H1 (cell line): ENCODE results near the gene BRSK2. TPM values are rescaled to one million over a fixed set of nuclear protein-coding genes. Genes with fewer than 3 reads are reported as not detected.
A peak's percentile ranks its signal among the peaks of the same experiment; 100 is the strongest.

Experiments used
- CTCF ChIA-PET: fragments of 300-600 bp; sonication (Branson Sonifier 250); formaldehyde crosslinking; loops from one replicate; lab custom pipeline; 2021; ENCODE audit not compliant: partially characterized antibody; lab: Charles Lee
- POLR2A ChIA-PET: fragments of 300-600 bp; sonication (Branson Sonifier 250); formaldehyde crosslinking; loops from one replicate; lab custom pipeline; 2021; ENCODE audit warnings: inconsistent platforms; ENCODE audit not compliant: partially characterized antibody; lab: Charles Lee
- DNase-seq, 2 experiments: peaks; one replicate each; pipeline versions ENCODE4 v3.0.0 to v3.0.0-alpha.2; 2010 to 2022; ENCODE audit warnings: low spot score in 2 of 2, low read depth in 1 of 2, mixed read lengths in 1 of 2
- FAIRE-seq: peaks from 2 replicates; lab custom pipeline; 2011; peaks lifted over from hg19 to GRCh38; lab: Jason Lieb, UNC
- H2AFZ ChIP-seq: 2 replicates; pipeline ENCODE4 v1.8.1; 2012; ENCODE audit warnings: low read length, inconsistent platforms
- H2AK5ac ChIP-seq: 2 replicates; pipeline ENCODE4 v1.6.1; 2013; ENCODE audit warnings: low read depth, low read length
- H2BK120ac ChIP-seq: replicated peaks from 2 replicates; pipeline ENCODE3; 2013; ENCODE audit warnings: low read depth, low read length, inconsistent platforms
- H2BK12ac ChIP-seq: 2 replicates; pipeline ENCODE4 v1.6.1; 2013; ENCODE audit warnings: low read depth, low read length
- H2BK15ac ChIP-seq: 2 replicates; pipeline ENCODE4 v1.6.1; 2013; ENCODE audit warnings: low read length
- H2BK20ac ChIP-seq: 2 replicates; pipeline ENCODE4 v1.6.1; 2013; ENCODE audit warnings: low read length
- H2BK5ac ChIP-seq: 2 replicates; pipeline ENCODE4 v1.6.1; 2013; ENCODE audit warnings: low read depth, low read length
- H3K14ac ChIP-seq: 2 replicates; pipeline ENCODE4 v1.6.1; 2013; ENCODE audit warnings: inconsistent platforms; ENCODE audit not compliant: insufficient read length
- H3K18ac ChIP-seq: 2 replicates; pipeline ENCODE4 v1.6.1; 2013; ENCODE audit warnings: low read length; ENCODE audit errors: extremely low read depth
- H3K23ac ChIP-seq: 2 replicates; pipeline ENCODE4 v1.6.1; 2013; ENCODE audit warnings: inconsistent platforms; ENCODE audit not compliant: insufficient read length
- H3K23me2 ChIP-seq: 2 replicates; pipeline ENCODE4 v1.6.1; 2013; ENCODE audit warnings: low read depth, low read length
- H3K27ac ChIP-seq: 2 replicates; pipeline ENCODE4 v1.6.1; 2011; ENCODE audit warnings: low read depth, low read length, inconsistent platforms
- H3K27me3 ChIP-seq, 4 experiments: replicated peaks in 1 of 4; 1 replicate in 1 of 4; 2 replicates in 3 of 4; pipeline versions ENCODE4 v1.6.1 to v1.8.1; 2011 to 2013; ENCODE audit warnings: low read length in 3 of 4, mild to moderate bottlenecking in 3 of 4, inconsistent platforms in 2 of 4, mixed read lengths in 2 of 4, moderate library complexity in 1 of 4; ENCODE audit not compliant: control insufficient read depth in 3 of 4, insufficient read depth in 3 of 4; ENCODE audit errors: extremely low read depth in 1 of 4
- H3K36me3 ChIP-seq, 4 experiments: 2 replicates each; pipeline versions ENCODE4 v1.6.1 to v1.8.1; 2011 to 2013; ENCODE audit warnings: mild to moderate bottlenecking in 4 of 4, low read length in 3 of 4, moderate library complexity in 2 of 4, control low read depth in 1 of 4, inconsistent platforms in 1 of 4; ENCODE audit not compliant: insufficient read depth in 4 of 4, control insufficient read depth in 2 of 4
- H3K4ac ChIP-seq: replicated peaks from 2 replicates; pipeline ENCODE3; 2013; ENCODE audit warnings: low read length, low read depth, mixed read lengths, inconsistent platforms; ENCODE audit not compliant: insufficient read length
- H3K4me1 ChIP-seq, 4 experiments: replicated peaks in 1 of 4; 1 replicate in 1 of 4; 2 replicates in 3 of 4; pipeline versions ENCODE4 v1.6.1 to v1.8.1; 2011 to 2013; ENCODE audit warnings: low read length in 3 of 4, inconsistent platforms in 2 of 4, mixed read lengths in 1 of 4; ENCODE audit not compliant: insufficient read depth in 4 of 4, control insufficient read depth in 3 of 4
- H3K4me2 ChIP-seq, 2 experiments: 2 replicates each; pipeline versions ENCODE4 v1.6.1 to v1.8.1; 2011 to 2013; ENCODE audit warnings: low read depth in 2 of 2, low read length in 2 of 2, control low read depth in 1 of 2, inconsistent platforms in 1 of 2, mild to moderate bottlenecking in 1 of 2; ENCODE audit not compliant: insufficient read depth in 1 of 2
- H3K4me3 ChIP-seq, 4 experiments: fragments of 200-600, 300-600 bp in 1 of 4; sonication (generic), shearing (Covaris generic), sonication (Bioruptor Twin) in 1 of 4; 2 replicates each; pipeline versions ENCODE4 v1.5.1 to v1.8.1; 2011 to 2016; ENCODE audit warnings: low read length in 4 of 4, low read depth in 3 of 4, control low read depth in 2 of 4, inconsistent platforms in 2 of 4, mild to moderate bottlenecking in 2 of 4, mixed read lengths in 1 of 4, moderate library complexity in 1 of 4; ENCODE audit not compliant: insufficient read depth in 2 of 4; ENCODE audit errors: extremely low read depth in 1 of 4
- H3K56ac ChIP-seq: replicated peaks from 2 replicates; pipeline ENCODE3; 2013; ENCODE audit warnings: low read depth, mild to moderate bottlenecking, mixed read lengths, low read length, inconsistent platforms; ENCODE audit not compliant: insufficient read length
- H3K79me1 ChIP-seq: 2 replicates; pipeline ENCODE4 v1.6.1; 2013; ENCODE audit warnings: low read depth, low read length, control low read depth
- H3K79me2 ChIP-seq, 2 experiments: 2 replicates each; pipeline versions ENCODE4 v1.6.1 to v1.8.1; 2012 to 2013; ENCODE audit warnings: low read length in 2 of 2, mild to moderate bottlenecking in 2 of 2, inconsistent platforms in 1 of 2; ENCODE audit not compliant: insufficient read depth in 2 of 2, control insufficient read depth in 1 of 2
- H3K9ac ChIP-seq, 4 experiments: replicated peaks in 1 of 4; 1 replicate in 1 of 4; 2 replicates in 3 of 4; pipeline versions ENCODE4 v1.6.1 to v1.8.1; 2011 to 2013; ENCODE audit warnings: low read depth in 3 of 4, low read length in 3 of 4, control low read depth in 2 of 4, mild to moderate bottlenecking in 2 of 4, moderate library complexity in 2 of 4, inconsistent platforms in 1 of 4; ENCODE audit errors: extremely low read depth in 1 of 4
- H3K9me3 ChIP-seq, 2 experiments: 2 replicates each; pipeline versions ENCODE4 v1.6.1 to v1.8.1; 2012 to 2013; ENCODE audit warnings: mild to moderate bottlenecking in 2 of 2, moderate library complexity in 2 of 2, control low read depth in 1 of 2, inconsistent platforms in 1 of 2, low read depth in 1 of 2, low read length in 1 of 2, mixed read lengths in 1 of 2; ENCODE audit not compliant: insufficient read depth in 2 of 2
- H4K20me1 ChIP-seq, 2 experiments: replicated peaks in 1 of 2; 2 replicates each; pipeline versions ENCODE3 to v1.8.1; 2011 to 2013; ENCODE audit warnings: inconsistent platforms in 2 of 2, low read length in 2 of 2, mild to moderate bottlenecking in 1 of 2; ENCODE audit not compliant: insufficient read depth in 2 of 2, control insufficient read depth in 1 of 2
- H4K5ac ChIP-seq: 2 replicates; pipeline ENCODE4 v1.6.1; 2013; ENCODE audit warnings: low read length, low read depth, mixed read lengths, inconsistent platforms; ENCODE audit not compliant: insufficient read length
- H4K8ac ChIP-seq: 2 replicates; pipeline ENCODE4 v1.8.0; 2013; ENCODE audit warnings: mild to moderate bottlenecking, moderate library complexity, low read length, inconsistent platforms; ENCODE audit not compliant: insufficient read depth; ENCODE audit errors: extremely low read depth
- H4K91ac ChIP-seq: replicated peaks from 2 replicates; pipeline ENCODE3; 2013; ENCODE audit warnings: low read length, mixed read lengths, inconsistent platforms; ENCODE audit not compliant: insufficient read length
- HDAC6 ChIP-seq: IDR thresholded peaks from one replicate; pipeline ENCODE4 v1.7.1; 2012; ENCODE audit warnings: low read depth, mild to moderate bottlenecking, inconsistent platforms, low read length, moderate library complexity
- RBBP5 ChIP-seq: IDR thresholded peaks from 2 replicates; pipeline ENCODE4 v1.7.1; 2012; ENCODE audit warnings: low read depth, mild to moderate bottlenecking, inconsistent platforms, low read length, moderate library complexity, borderline replicate concordance
- WGBS, 2 experiments: shearing (Covaris generic) in 1 of 2; methylation state at CpG; one replicate each; pipeline versions ENCODE4 v1.1.6 to v1.1.7; 2013 to 2015; ENCODE audit warnings: low lambda C conversion rate in 2 of 2, mixed read lengths in 2 of 2, inconsistent platforms in 1 of 2, low coverage in 1 of 2, missing lambda C conversion rate in 1 of 2; ENCODE audit not compliant: insufficient replicate concordance in 2 of 2, insufficient coverage in 1 of 2, insufficient read length in 1 of 2; ENCODE audit errors: extremely low coverage in 1 of 2, missing lambda C conversion rate in 1 of 2; 5-methylcytosine and 5-hydroxymethylcytosine counted together
- polyA plus RNA-seq, 7 experiments: library from polyadenylated mRNA; depleted of rRNA in 3 of 7; stranded (reverse) in 5 of 7; unstranded in 2 of 7; fragments of >200 nt in 5 of 7; fragments of 200-250 nt in 2 of 7; gene quantifications; 1 replicate in 5 of 7; 2 replicates in 1 of 7; 4 replicates in 1 of 7; pipeline versions ENCODE4 v1.2.1 to v1.2.3, GENCODE V29; 2011 to 2013; ENCODE audit warnings: missing spikeins in 2 of 7, mixed read lengths in 2 of 7
- total RNA-seq: library from RNA; stranded (reverse); fragmentation: NEBNext Ultra II Directional; extraction: Animal tissue kit (Norgen Biotek cat#: 25700); gene quantifications from 2 replicates; pipeline ENCODE4 v1.2.1, GENCODE V29; 2021
- TF ChIP-seq, protein P1 (sequence below): IDR thresholded peaks from 2 replicates; pipeline ENCODE4 v1.6.1; 2011; ENCODE audit warnings: low read depth, mild to moderate bottlenecking, low read length; ENCODE audit not compliant: insufficient read depth
- TF ChIP-seq, protein P2 (sequence below), 3 experiments: IDR thresholded peaks; 1 replicate in 2 of 3; 2 replicates in 1 of 3; pipeline versions ENCODE4 v1.5.1 to v1.6.1; 2011; ENCODE audit warnings: low read length in 3 of 3, mild to moderate bottlenecking in 3 of 3, inconsistent platforms in 2 of 3, low read depth in 1 of 3, moderate library complexity in 1 of 3; ENCODE audit not compliant: insufficient read depth in 1 of 3; ENCODE audit errors: control extremely low read depth in 1 of 3

Gene BRSK2
- total and polyA plus RNA-seq, 2 of the 8 experiments (the other 6 are each of a cell fraction or from before 2014, with no cell fraction given): 17.3 to 27.1 TPM

DNA sequence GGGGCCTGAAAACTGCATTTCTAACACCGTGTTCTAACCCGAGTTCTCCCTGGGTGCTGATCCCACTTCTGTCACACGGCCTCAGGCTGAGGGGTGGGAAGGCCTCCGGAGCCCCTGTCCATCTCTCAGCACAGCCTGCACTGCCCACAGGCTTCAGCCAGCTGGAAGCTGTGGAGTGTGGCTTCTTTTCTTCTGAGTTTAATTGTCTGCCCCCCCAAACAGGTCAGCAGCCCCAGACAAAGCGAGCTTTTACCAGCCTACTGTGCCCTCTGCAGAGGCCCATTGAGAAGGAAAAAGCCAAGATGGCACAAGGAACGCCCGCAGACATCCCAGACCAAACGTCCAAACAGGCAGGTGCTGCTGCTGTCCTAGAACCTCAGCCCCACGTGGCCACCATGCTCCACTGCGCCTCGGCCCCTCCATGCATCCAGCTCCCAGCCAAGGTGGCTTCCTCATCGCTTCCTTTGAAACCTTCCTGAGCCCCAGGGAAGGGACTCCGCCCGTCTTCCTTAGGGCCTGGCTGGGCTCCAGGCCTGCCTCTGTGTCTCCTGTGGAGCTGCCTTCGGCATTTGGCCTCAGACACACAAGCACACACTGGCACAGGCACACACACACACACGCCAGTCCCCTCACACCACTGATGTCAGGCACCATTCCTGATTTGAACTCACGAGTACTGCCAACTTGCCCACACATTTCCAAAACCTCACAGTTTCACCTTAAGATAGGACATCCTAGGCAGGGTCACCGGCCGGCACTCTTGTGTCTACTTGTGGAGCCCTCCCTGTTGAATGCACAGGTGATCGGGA lies 95.2 kb downstream of the BRSK2 start:
- DNase-seq: no peak

More for the DNA sequence above, 95.2 kb downstream of the BRSK2 start:
- H2AFZ ChIP-seq: no peak overlapping the region
- H2BK20ac ChIP-seq: no peak overlapping the region
- no peak overlapping the region for H4K91ac ChIP-seq
- H3K79me1 ChIP-seq: peaks cover 6% of the 10 kb centered on the region
- H3K9ac ChIP-seq: no peak overlapping the region
- no peak overlapping the region for H3K4me2 ChIP-seq
- peaks cover 0 to 20% of the 10 kb centered on the region in 2 experiments for H4K20me1 ChIP-seq
- no peak overlapping the region for H4K5ac ChIP-seq
- no peak overlapping the region for H2BK12ac ChIP-seq
- no peak overlapping the region for H3K18ac ChIP-seq
- no peak overlapping the region for H3K4me3 ChIP-seq
- H3K56ac ChIP-seq: no peak overlapping the region
- no peak overlapping the region for H3K23ac ChIP-seq
- ChIA-PET POLR2A (no interaction called here), CTCF (interaction anchor here (0.6 to 1.5 kb wide), 7 partner anchors 12 to 506 kb away, joined by 3 to 5 read pairs (median 3); no protein-coding TSS in a partner anchor)
- no peak for TF ChIP-seq HDAC6
- TF ChIP-seq, protein P1, sequence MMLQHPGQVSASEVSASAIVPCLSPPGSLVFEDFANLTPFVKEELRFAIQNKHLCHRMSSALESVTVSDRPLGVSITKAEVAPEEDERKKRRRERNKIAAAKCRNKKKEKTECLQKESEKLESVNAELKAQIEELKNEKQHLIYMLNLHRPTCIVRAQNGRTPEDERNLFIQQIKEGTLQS: no peak
- TF ChIP-seq, protein P2, sequence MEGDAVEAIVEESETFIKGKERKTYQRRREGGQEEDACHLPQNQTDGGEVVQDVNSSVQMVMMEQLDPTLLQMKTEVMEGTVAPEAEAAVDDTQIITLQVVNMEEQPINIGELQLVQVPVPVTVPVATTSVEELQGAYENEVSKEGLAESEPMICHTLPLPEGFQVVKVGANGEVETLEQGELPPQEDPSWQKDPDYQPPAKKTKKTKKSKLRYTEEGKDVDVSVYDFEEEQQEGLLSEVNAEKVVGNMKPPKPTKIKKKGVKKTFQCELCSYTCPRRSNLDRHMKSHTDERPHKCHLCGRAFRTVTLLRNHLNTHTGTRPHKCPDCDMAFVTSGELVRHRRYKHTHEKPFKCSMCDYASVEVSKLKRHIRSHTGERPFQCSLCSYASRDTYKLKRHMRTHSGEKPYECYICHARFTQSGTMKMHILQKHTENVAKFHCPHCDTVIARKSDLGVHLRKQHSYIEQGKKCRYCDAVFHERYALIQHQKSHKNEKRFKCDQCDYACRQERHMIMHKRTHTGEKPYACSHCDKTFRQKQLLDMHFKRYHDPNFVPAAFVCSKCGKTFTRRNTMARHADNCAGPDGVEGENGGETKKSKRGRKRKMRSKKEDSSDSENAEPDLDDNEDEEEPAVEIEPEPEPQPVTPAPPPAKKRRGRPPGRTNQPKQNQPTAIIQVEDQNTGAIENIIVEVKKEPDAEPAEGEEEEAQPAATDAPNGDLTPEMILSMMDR (IDR thresholded peaks at IDR 0.05; ENCODE audit: control extremely low read depth in 1 of 3, insufficient read depth in 1 of 3, low read depth in 1 of 3, low read length in 3 of 3): peak in 1 of 3 experiments; percentile 17; a peak in 1 of 4 replicates
- TF ChIP-seq RBBP5: no peak
- H3K14ac ChIP-seq: no peak overlapping the region
- FAIRE-seq: no peak
- H3K27ac ChIP-seq: no peak overlapping the region; the same call in 1 of the 2 replicates
- H3K36me3 ChIP-seq: no peaks in the 10 kb centered on the region
- no peak overlapping the region for H2BK15ac ChIP-seq
- H2AK5ac ChIP-seq: no peak overlapping the region
- H2BK120ac ChIP-seq: no peak overlapping the region
- no peaks in the 10 kb centered on the region for H3K9me3 ChIP-seq
- H4K8ac ChIP-seq: no peak overlapping the region
- no peaks in the 10 kb centered on the region; a peak in 1 of 4 replicates for H3K79me2 ChIP-seq
- WGBS, 2 experiments: 91% methylated on average over 20 of the region's 20 CpGs; no CpG with 5 or more reads in 1 of the 2 experiments
- no peak overlapping the region for H3K4ac ChIP-seq
- peaks cover 0 to 5% (median under 1%) of the 10 kb centered on the region in 4 experiments; a peak in 2 of 7 replicates for H3K4me1 ChIP-seq
- H2BK5ac ChIP-seq: no peak overlapping the region
- H3K27me3 ChIP-seq: no peaks in the 10 kb centered on the region
- H3K23me2 ChIP-seq: no peaks in the 10 kb centered on the region
